SK-N-SH (cell line): ENCODE results near the gene S100A4. TPM values are rescaled to one million over a fixed set of nuclear protein-coding genes. Genes with fewer than 3 reads are reported as not detected.
A peak's percentile ranks its signal among the peaks of the same experiment; 100 is the strongest.

Source experiments
- CTCF ChIA-PET: fragments of 300-600, 350-600 bp; formaldehyde crosslinking; extraction: SDS; loops from one replicate; lab custom pipeline; 2021; lab: Yijun Ruan, JAX
- POLR2A ChIA-PET: fragments of 350-600 bp; sonication (Branson Sonifier 250); formaldehyde crosslinking; extraction: SDS; loops from one replicate; lab custom pipeline; 2020; ENCODE audit warnings: antibody characterized with exemption, inconsistent platforms; lab: Yijun Ruan, JAX
- DNase-seq: peaks from one replicate; pipeline ENCODE4 v3.0.0; 2012
- H2AFZ ChIP-seq: fragments of 200-600 bp; sonication (generic); 2 replicates; pipeline ENCODE4 v1.8.1; 2016; ENCODE audit warnings: antibody characterized with exemption, mild to moderate bottlenecking, low read depth
- H3F3A ChIP-seq: fragments of 200-600 bp; sonication (generic); replicated peaks from 2 replicates; pipeline ENCODE3; 2016; ENCODE audit warnings: antibody characterized with exemption, mild to moderate bottlenecking; ENCODE audit not compliant: insufficient read depth
- H3K27ac ChIP-seq, 2 experiments: fragments of 200-500 bp in 1 of 2; fragments of 200-600 bp in 1 of 2; sonication (Bioruptor generic) in 1 of 2; sonication (generic), shearing (Covaris generic) in 1 of 2; 2 replicates each; pipeline versions ENCODE4 v1.5.1 to v1.6.1; 2014 to 2016; ENCODE audit warnings: low read depth in 2 of 2, inconsistent platforms in 1 of 2, low read length in 1 of 2, mild to moderate bottlenecking in 1 of 2, mixed read lengths in 1 of 2
- H3K27me3 ChIP-seq: fragments of 200-600 bp; sonication (generic), shearing (Covaris generic); 2 replicates; pipeline ENCODE4 v1.6.1; 2016; ENCODE audit warnings: mixed run types; ENCODE audit not compliant: insufficient read depth
- H3K36me3 ChIP-seq, 2 experiments: fragments of 200-500 bp in 1 of 2; fragments of 200-600 bp in 1 of 2; sonication (Bioruptor generic) in 1 of 2; sonication (generic) in 1 of 2; replicated peaks in 1 of 2; 2 replicates each; pipeline versions ENCODE3 to v1.5.1; 2014 to 2016; ENCODE audit warnings: low read length in 1 of 2, mild to moderate bottlenecking in 1 of 2; ENCODE audit not compliant: insufficient read depth in 2 of 2, control insufficient read depth in 1 of 2
- H3K4me1 ChIP-seq, 2 experiments: fragments of 200-500 bp in 1 of 2; fragments of 200-600 bp in 1 of 2; sonication (Bioruptor generic) in 1 of 2; sonication (generic), shearing (Covaris generic) in 1 of 2; 2 replicates each; pipeline versions ENCODE4 v1.5.1 to v1.6.1; 2014 to 2016; ENCODE audit warnings: low read depth in 1 of 2, low read length in 1 of 2, mixed run types in 1 of 2; ENCODE audit not compliant: insufficient read depth in 2 of 2, control insufficient read depth in 1 of 2
- H3K4me2 ChIP-seq: fragments of 200-600 bp; sonication (generic), shearing (Covaris generic); 2 replicates; pipeline ENCODE4 v1.6.1; 2017; ENCODE audit warnings: mixed run types
- H3K4me3 ChIP-seq, 2 experiments: fragments of 200-500 bp in 1 of 2; fragments of 200-600 bp in 1 of 2; sonication (Bioruptor generic) in 1 of 2; sonication (generic), shearing (Covaris generic) in 1 of 2; 2 replicates each; pipeline versions ENCODE4 v1.5.1 to v1.8.1; 2014 to 2016; ENCODE audit warnings: low read depth in 2 of 2, inconsistent platforms in 1 of 2, low read length in 1 of 2, mild to moderate bottlenecking in 1 of 2, mixed read lengths in 1 of 2, moderate library complexity in 1 of 2
- H3K79me2 ChIP-seq: fragments of 200-600 bp; sonication (generic); 2 replicates; pipeline ENCODE4 v1.8.1; 2017; ENCODE audit warnings: mild to moderate bottlenecking; ENCODE audit not compliant: insufficient read depth
- H3K9ac ChIP-seq: fragments of 200-600 bp; sonication (generic); 2 replicates; pipeline ENCODE4 v1.6.1; 2017; ENCODE audit warnings: mixed run types
- H3K9me2 ChIP-seq: fragments of 200-600 bp; sonication (generic); 2 replicates; pipeline ENCODE4 v1.6.1; 2017; ENCODE audit warnings: mixed run types
- H3K9me3 ChIP-seq: fragments of 200-600 bp; sonication (generic); 2 replicates; pipeline ENCODE4 v1.6.1; 2017; ENCODE audit warnings: mixed run types, mild to moderate bottlenecking, moderate library complexity
- H4K20me1 ChIP-seq: fragments of 200-600 bp; sonication (generic); 2 replicates; pipeline ENCODE4 v1.6.1; 2017; ENCODE audit warnings: mild to moderate bottlenecking, mixed run types; ENCODE audit not compliant: insufficient read depth
- CHD2 ChIP-seq: fragments of 150-350 bp; IDR thresholded peaks from 2 replicates; pipeline ENCODE4 v1.6.1; 2018; ENCODE audit warnings: low read length; ENCODE audit not compliant: partially characterized antibody
- JUND ChIP-seq: IDR thresholded peaks from 2 replicates; pipeline ENCODE4 v1.4.0; 2012
- RCOR1 ChIP-seq: fragments of 150-350 bp; IDR thresholded peaks from 2 replicates; pipeline ENCODE4 v1.6.1; 2017; ENCODE audit warnings: antibody characterized with exemption, low read length
- TCF12 ChIP-seq: IDR thresholded peaks from 2 replicates; pipeline ENCODE4 v1.4.0; 2012
- WGBS: methylation state at CpG from one replicate; pipeline ENCODE4 v1.1.6; 2017; ENCODE audit warnings: low lambda C conversion rate; 5-methylcytosine and 5-hydroxymethylcytosine counted together
- polyA plus RNA-seq, 3 experiments: library from polyadenylated mRNA; depleted of rRNA; stranded (reverse); fragments of >200 nt; gene quantifications; 2 replicates each; pipeline ENCODE4 v1.2.3, GENCODE V29; 2012
- TF ChIP-seq, protein P1 (sequence below): IDR thresholded peaks from 2 replicates; pipeline ENCODE4 v1.6.1; 2012; ENCODE audit warnings: mild to moderate bottlenecking, low read depth, low read length, moderate library complexity
- TF ChIP-seq, protein P2 (sequence below): fragments of 200-600 bp; sonication (generic); IDR thresholded peaks from 2 replicates; pipeline ENCODE4 v1.6.1; 2017; ENCODE audit warnings: antibody characterized with exemption, mild to moderate bottlenecking, moderate library complexity
- TF ChIP-seq, protein P3 (sequence below): fragments of 150-350 bp; IDR thresholded peaks from 2 replicates; pipeline ENCODE4 v1.6.1; 2016; ENCODE audit warnings: mild to moderate bottlenecking, low read depth, low read length

S100A4 gene
- polyA plus RNA-seq, 1 of the 3 experiments (the other 2 are of a cell fraction) = 25.4 TPM

DNA sequence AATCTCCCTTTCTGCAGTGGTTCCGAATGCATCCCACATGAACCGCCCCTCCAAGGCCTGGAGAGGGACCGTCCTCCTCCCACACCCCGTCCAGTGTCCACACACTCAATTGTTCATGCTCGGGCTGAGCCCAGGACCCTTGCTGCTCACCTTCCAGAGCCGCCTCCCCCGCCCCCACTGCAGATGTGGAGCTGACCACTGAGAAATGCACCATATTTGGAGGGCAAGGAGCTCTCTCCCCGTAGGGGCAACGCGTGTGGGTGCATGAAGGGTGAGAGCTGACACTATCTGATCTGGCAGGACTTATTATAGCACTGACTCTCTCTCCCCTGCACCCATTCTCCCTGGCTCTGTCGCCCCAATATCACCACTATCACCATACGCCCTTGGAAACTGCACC, 7.5 kb upstream of the S100A4 start (continued):
- TF ChIP-seq, protein P1, sequence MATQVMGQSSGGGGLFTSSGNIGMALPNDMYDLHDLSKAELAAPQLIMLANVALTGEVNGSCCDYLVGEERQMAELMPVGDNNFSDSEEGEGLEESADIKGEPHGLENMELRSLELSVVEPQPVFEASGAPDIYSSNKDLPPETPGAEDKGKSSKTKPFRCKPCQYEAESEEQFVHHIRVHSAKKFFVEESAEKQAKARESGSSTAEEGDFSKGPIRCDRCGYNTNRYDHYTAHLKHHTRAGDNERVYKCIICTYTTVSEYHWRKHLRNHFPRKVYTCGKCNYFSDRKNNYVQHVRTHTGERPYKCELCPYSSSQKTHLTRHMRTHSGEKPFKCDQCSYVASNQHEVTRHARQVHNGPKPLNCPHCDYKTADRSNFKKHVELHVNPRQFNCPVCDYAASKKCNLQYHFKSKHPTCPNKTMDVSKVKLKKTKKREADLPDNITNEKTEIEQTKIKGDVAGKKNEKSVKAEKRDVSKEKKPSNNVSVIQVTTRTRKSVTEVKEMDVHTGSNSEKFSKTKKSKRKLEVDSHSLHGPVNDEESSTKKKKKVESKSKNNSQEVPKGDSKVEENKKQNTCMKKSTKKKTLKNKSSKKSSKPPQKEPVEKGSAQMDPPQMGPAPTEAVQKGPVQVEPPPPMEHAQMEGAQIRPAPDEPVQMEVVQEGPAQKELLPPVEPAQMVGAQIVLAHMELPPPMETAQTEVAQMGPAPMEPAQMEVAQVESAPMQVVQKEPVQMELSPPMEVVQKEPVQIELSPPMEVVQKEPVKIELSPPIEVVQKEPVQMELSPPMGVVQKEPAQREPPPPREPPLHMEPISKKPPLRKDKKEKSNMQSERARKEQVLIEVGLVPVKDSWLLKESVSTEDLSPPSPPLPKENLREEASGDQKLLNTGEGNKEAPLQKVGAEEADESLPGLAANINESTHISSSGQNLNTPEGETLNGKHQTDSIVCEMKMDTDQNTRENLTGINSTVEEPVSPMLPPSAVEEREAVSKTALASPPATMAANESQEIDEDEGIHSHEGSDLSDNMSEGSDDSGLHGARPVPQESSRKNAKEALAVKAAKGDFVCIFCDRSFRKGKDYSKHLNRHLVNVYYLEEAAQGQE = no peak
- TF ChIP-seq JUND = no peak
- TF ChIP-seq, all 33 proteins: peak for 0

DNA sequence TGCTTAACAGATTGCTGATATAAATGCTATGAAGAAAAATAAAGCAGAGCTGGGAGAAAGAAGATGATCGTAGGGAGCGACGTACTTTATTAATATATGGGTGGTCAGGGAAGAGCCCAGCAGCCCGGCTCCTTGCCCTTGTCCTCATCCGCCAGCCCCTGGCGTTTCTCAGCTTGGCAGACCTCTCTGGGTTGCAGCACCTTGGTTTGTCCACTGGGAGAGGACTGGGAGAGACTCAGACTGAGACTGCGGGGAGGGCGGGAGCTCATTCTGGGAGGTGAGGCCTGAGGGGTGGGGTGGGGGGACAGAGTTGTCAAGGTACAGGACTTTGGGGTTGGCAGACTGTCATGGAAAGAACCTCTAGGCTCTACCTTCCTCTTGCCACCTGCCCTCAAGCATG, 6.7 kb upstream of the S100A4 start:
- 95% methylated on average over 8 of the region's 8 CpGs for WGBS

DNA sequence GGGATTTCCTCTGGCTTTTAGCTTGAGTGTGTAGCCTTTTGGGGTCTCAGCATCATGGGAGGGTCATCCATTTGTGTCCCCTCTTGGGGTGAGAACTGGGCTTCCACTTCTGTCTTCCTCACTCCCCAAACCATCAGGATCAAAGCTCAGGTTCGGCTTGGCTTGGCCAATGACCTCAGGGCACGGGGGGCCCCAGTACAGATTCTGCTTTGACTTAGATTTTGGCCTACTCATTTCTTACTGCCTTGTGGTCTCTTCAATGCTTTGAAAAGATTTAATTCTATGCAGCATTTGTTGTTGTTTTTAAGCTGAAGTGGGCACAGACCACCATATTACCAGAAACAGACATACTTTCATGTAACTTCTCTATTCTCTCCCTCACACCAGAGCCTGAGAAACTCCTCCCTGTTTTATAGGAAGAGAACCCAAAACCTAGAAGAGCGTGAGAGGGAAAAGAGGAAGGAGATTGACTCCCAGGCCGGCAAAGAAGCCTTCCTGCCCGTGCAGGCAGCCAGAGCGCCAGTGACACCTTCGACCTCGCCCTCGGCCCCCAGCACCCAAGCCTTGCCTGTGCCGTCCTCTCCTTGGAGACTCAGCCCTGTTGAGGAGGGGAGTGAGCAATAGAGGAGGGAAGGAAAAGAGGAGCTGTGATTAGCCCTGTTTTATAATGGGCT, 5.4 kb upstream of the S100A4 start:
- WGBS = 97% methylated on average over 10 of the region's 10 CpGs
- no peak overlapping the region for H3K4me2 ChIP-seq
- no peak overlapping the region for H3K9ac ChIP-seq
- H3K27ac ChIP-seq = peak overlapping the region in 1 of 2 experiments; percentile 91; a peak in 1 of 4 replicates
- no peaks in the 10 kb centered on the region for H3K9me3 ChIP-seq
- H3K9me2 ChIP-seq = no peaks in the 10 kb centered on the region
- H2AFZ ChIP-seq = no peak overlapping the region
- H3K79me2 ChIP-seq = no peaks in the 10 kb centered on the region
- peaks cover 49% of the 10 kb centered on the region in 2 experiments; a peak in 3 of 4 replicates for H3K4me1 ChIP-seq
- no peak for DNase-seq
- H4K20me1 ChIP-seq = no peaks in the 10 kb centered on the region
- H3K27me3 ChIP-seq = no peaks in the 10 kb centered on the region
- H3K4me3 ChIP-seq = no peak overlapping the region
- no peaks in the 10 kb centered on the region for H3F3A ChIP-seq
- no peaks in the 10 kb centered on the region for H3K36me3 ChIP-seq
- CTCF ChIA-PET = interaction anchor here (0.7 to 11.8 kb wide), 8 partner anchors 10 to 197 kb away, joined by 3 to 62 read pairs (median 5); partner anchors contain the start of gene S100A5
- POLR2A ChIA-PET = interaction anchor here (0.7 kb wide), 1 partner anchor 15 kb away, joined by 3 read pairs; the partner anchor contains the start of gene S100A6
- TF ChIP-seq CHD2 (no peak), RCOR1 (no peak)
- TF ChIP-seq, protein P1 = no peak
- TF ChIP-seq, protein P2, sequence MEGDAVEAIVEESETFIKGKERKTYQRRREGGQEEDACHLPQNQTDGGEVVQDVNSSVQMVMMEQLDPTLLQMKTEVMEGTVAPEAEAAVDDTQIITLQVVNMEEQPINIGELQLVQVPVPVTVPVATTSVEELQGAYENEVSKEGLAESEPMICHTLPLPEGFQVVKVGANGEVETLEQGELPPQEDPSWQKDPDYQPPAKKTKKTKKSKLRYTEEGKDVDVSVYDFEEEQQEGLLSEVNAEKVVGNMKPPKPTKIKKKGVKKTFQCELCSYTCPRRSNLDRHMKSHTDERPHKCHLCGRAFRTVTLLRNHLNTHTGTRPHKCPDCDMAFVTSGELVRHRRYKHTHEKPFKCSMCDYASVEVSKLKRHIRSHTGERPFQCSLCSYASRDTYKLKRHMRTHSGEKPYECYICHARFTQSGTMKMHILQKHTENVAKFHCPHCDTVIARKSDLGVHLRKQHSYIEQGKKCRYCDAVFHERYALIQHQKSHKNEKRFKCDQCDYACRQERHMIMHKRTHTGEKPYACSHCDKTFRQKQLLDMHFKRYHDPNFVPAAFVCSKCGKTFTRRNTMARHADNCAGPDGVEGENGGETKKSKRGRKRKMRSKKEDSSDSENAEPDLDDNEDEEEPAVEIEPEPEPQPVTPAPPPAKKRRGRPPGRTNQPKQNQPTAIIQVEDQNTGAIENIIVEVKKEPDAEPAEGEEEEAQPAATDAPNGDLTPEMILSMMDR = no peak
- TF ChIP-seq, protein P3, sequence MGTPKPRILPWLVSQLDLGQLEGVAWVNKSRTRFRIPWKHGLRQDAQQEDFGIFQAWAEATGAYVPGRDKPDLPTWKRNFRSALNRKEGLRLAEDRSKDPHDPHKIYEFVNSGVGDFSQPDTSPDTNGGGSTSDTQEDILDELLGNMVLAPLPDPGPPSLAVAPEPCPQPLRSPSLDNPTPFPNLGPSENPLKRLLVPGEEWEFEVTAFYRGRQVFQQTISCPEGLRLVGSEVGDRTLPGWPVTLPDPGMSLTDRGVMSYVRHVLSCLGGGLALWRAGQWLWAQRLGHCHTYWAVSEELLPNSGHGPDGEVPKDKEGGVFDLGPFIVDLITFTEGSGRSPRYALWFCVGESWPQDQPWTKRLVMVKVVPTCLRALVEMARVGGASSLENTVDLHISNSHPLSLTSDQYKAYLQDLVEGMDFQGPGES = no peak

More for the DNA sequence above, 6.7 kb upstream of the S100A4 start:
- Histone ChIP-seq H3K4me3 (no peak overlapping the region), H4K20me1 (no peaks in the 10 kb centered on the region), H3K27me3 (no peaks in the 10 kb centered on the region), H3K9me3 (no peaks in the 10 kb centered on the region), H3K4me2 (no peak overlapping the region), H3K79me2 (no peaks in the 10 kb centered on the region), H3K9me2 (no peaks in the 10 kb centered on the region), H3F3A (no peaks in the 10 kb centered on the region), H2AFZ (no peak overlapping the region), H3K36me3 (no peaks in the 10 kb centered on the region)
- DNase-seq = no peak
- CTCF ChIA-PET = interaction anchor here (0.8 to 11.8 kb wide), 8 partner anchors 10 to 199 kb away, joined by 3 to 62 read pairs (median 4); no protein-coding TSS in a partner anchor
- TF ChIP-seq, protein P2 = peak; percentile 15; the same call in 1 of the 2 replicates
- no peak for TF ChIP-seq TCF12
- TF ChIP-seq, all 33 proteins: peak for 1
- POLR2A ChIA-PET = no interaction called here
- Histone ChIP-seq H3K4me1 (peaks cover 36 to 37% of the 10 kb centered on the region in 2 experiments; a peak in 3 of 4 replicates), H3K27ac (no peak overlapping the region), H3K9ac (no peak overlapping the region)
